Smooth muscle cell (in vitro differentiated cells): ENCODE data around the gene DYNLRB1. TPM values are rescaled to one million over a fixed set of nuclear protein-coding genes. Genes with fewer than 3 reads are reported as not detected.
A peak's percentile ranks its signal among the peaks of the same experiment; 100 is the strongest.

Source experiments
- DNase-seq: peaks from one replicate; lab custom pipeline; 2025; ENCODE audit not compliant: unreplicated experiment; lab: John Stamatoyannopoulos, UW
- H2AFZ ChIP-seq: fragments of 200-600 bp; sonication (generic); 2 replicates; pipeline ENCODE4 v1.6.0; 2016; ENCODE audit warnings: antibody characterized with exemption, low read depth, mild to moderate bottlenecking
- H3F3A ChIP-seq: fragments of 200-600 bp; sonication (generic); 2 replicates; pipeline ENCODE4 v1.6.0; 2017; ENCODE audit warnings: antibody characterized with exemption, low read depth
- H3K27ac ChIP-seq: fragments of 200-600 bp; sonication (generic); 2 replicates; pipeline ENCODE4 v1.5.1; 2016; ENCODE audit warnings: low read depth, mild to moderate bottlenecking
- H3K27me3 ChIP-seq: fragments of 200-600 bp; sonication (generic); 2 replicates; pipeline ENCODE4 v1.6.1; 2016; ENCODE audit warnings: low read depth, mild to moderate bottlenecking
- H3K36me3 ChIP-seq: fragments of 200-600 bp; sonication (generic); 2 replicates; pipeline ENCODE4 v1.5.1; 2016; ENCODE audit warnings: low read depth
- H3K4me1 ChIP-seq: fragments of 200-600 bp; sonication (generic); 2 replicates; pipeline ENCODE4 v1.5.1; 2016; ENCODE audit warnings: low read depth
- H3K4me2 ChIP-seq: fragments of 200-600 bp; sonication (generic); 2 replicates; pipeline ENCODE4 v1.6.0; 2016; ENCODE audit warnings: mild to moderate bottlenecking
- H3K4me3 ChIP-seq: fragments of 200-600 bp; sonication (generic); 2 replicates; pipeline ENCODE4 v1.5.1; 2016; ENCODE audit warnings: mild to moderate bottlenecking
- H3K79me2 ChIP-seq: fragments of 200-600 bp; sonication (generic); 2 replicates; pipeline ENCODE4 v1.6.0; 2016; ENCODE audit warnings: low read depth, mild to moderate bottlenecking
- H3K9ac ChIP-seq: fragments of 200-600 bp; sonication (generic); 2 replicates; pipeline ENCODE4 v1.6.0; 2016; ENCODE audit warnings: low read depth
- H3K9me3 ChIP-seq: fragments of 200-600 bp; sonication (generic); replicated peaks from 2 replicates; pipeline ENCODE4 v1.5.1; 2016; ENCODE audit warnings: low read depth
- H4K20me1 ChIP-seq: fragments of 200-600 bp; sonication (generic); 2 replicates; pipeline ENCODE4 v1.6.0; 2016; ENCODE audit warnings: low read depth
- CTCF ChIP-seq: fragments of 200-600 bp; sonication (generic); IDR thresholded peaks from 2 replicates; pipeline ENCODE4 v1.5.1; 2017; ENCODE audit warnings: borderline replicate concordance, mild to moderate bottlenecking, antibody characterized with exemption; ENCODE audit not compliant: insufficient read depth, poor library complexity, severe bottlenecking
- WGBS: methylation state at CpG from one replicate; pipeline ENCODE4 v1.1.7; 2016; ENCODE audit warnings: low lambda C conversion rate; 5-methylcytosine and 5-hydroxymethylcytosine counted together
- polyA plus RNA-seq: library from polyadenylated mRNA; unstranded; fragments of >200 nt; fragmentation: Nextera tagmentation; extraction: Ambion mirVana; gene quantifications from 2 replicates; pipeline ENCODE4 v1.2.1, GENCODE V29; 2016
- total RNA-seq: library from RNA; depleted of rRNA; stranded (reverse); fragments of >200 nt; gene quantifications from 2 replicates; pipeline ENCODE4 v1.2.3, GENCODE V29; 2014

The DYNLRB1 gene
- total and polyA plus RNA-seq, 2 experiments from 2014 or later: 202 to 224 TPM

- no peak for DNase-seq
- Histone ChIP-seq H3K36me3 (no peaks in the 10 kb centered on the region), H3K79me2 (no peaks in the 10 kb centered on the region), H3F3A (no peaks in the 10 kb centered on the region), H3K9me3 (no peaks in the 10 kb centered on the region), H3K27ac (no peak overlapping the region), H3K4me1 (no peaks in the 10 kb centered on the region), H3K9ac (no peak overlapping the region), H3K4me2 (no peak overlapping the region), H3K27me3 (no peaks in the 10 kb centered on the region), H3K4me3 (no peak overlapping the region), H2AFZ (no peak overlapping the region), H4K20me1 (no peaks in the 10 kb centered on the region)
- TF ChIP-seq CTCF: no peak
- 96% methylated on average over 13 of the region's 13 CpGs for WGBS
These were observed 33.7 kb downstream of the DYNLRB1 start for GRCh38 chr20:34549929-34550305.

- Histone ChIP-seq H3K27ac (no peak overlapping the region), H3K4me2 (no peak overlapping the region), H3F3A (no peaks in the 10 kb centered on the region), H3K9ac (no peak overlapping the region), H3K4me1 (no peaks in the 10 kb centered on the region), H3K79me2 (no peaks in the 10 kb centered on the region), H3K36me3 (no peaks in the 10 kb centered on the region), H3K4me3 (no peak overlapping the region), H2AFZ (no peak overlapping the region), H3K27me3 (no peaks in the 10 kb centered on the region), H4K20me1 (no peaks in the 10 kb centered on the region), H3K9me3 (no peaks in the 10 kb centered on the region)
- no peak for DNase-seq
- TF ChIP-seq CTCF: no peak
- 95% methylated on average over 6 of the region's 6 CpGs for WGBS
These were observed 36.3 kb downstream of the DYNLRB1 start for GRCh38 chr20:34552569-34552968.

GRCh38 chr20:34553366-34553867 is 37.2 kb downstream of the DYNLRB1 start:
- Histone ChIP-seq H3K79me2 (no peaks in the 10 kb centered on the region), H3K27me3 (no peaks in the 10 kb centered on the region), H4K20me1 (no peaks in the 10 kb centered on the region), H3K27ac (no peak overlapping the region), H3K9me3 (no peaks in the 10 kb centered on the region), H3K36me3 (no peaks in the 10 kb centered on the region), H3K9ac (no peak overlapping the region), H3K4me3 (no peak overlapping the region), H3K4me1 (no peaks in the 10 kb centered on the region), H3F3A (no peaks in the 10 kb centered on the region), H3K4me2 (no peak overlapping the region), H2AFZ (no peak overlapping the region)
- no peak for DNase-seq
- 73% methylated on average over 4 of the region's 4 CpGs for WGBS
- TF ChIP-seq CTCF: no peak

- WGBS: 61% methylated on average over 11 of the region's 11 CpGs
- Histone ChIP-seq H3K9ac (peak overlapping the region; percentile 95), H3K27ac (peak overlapping the region; percentile 74), H3K9me3 (no peaks in the 10 kb centered on the region), H3K36me3 (no peaks in the 10 kb centered on the region), H3F3A (no peaks in the 10 kb centered on the region), H3K27me3 (no peaks in the 10 kb centered on the region), H3K4me1 (no peaks in the 10 kb centered on the region), H2AFZ (peak overlapping the region; percentile 89), H4K20me1 (no peaks in the 10 kb centered on the region), H3K79me2 (no peaks in the 10 kb centered on the region), H3K4me2 (peak overlapping the region; percentile 95), H3K4me3 (peak overlapping the region; percentile 80)
- DNase-seq: no peak
- no peak for TF ChIP-seq CTCF
These were observed 41.7 kb downstream of the DYNLRB1 start for GRCh38 chr20:34557936-34558319.
